ENCODE measurements around the gene RALY. TPM values are rescaled to one million over a fixed set of nuclear protein-coding genes. Genes with fewer than 3 reads are reported as not detected.
A peak's percentile ranks its signal among the peaks of the same experiment; 100 is the strongest.

Gene RALY
- total RNA-seq, 3 donors from 2014 or later: 152 to 229 (median 215) TPM

- Histone ChIP-seq H3K36me3 (ENCODE audit: low read depth) (no peaks in the 10 kb centered on the region), H3K4me1 (ENCODE audit: low read depth) (no peaks in the 10 kb centered on the region), H3K4me3 (no peak overlapping the region), H3K9me3 (no peaks in the 10 kb centered on the region)
- intact Hi-C loops (cut with DNase I, micrococcal nuclease): no loop called here
- DNase-seq: no peak
- no peak for ATAC-seq
- no peak for TF ChIP-seq CTCF (IDR thresholded peaks at IDR 0.05)
Measured at GRCh38 chr20:33986560-33987216, 7.0 kb upstream of the RALY start.

GRCh38 chr20:33990075-33990474, 3.6 kb upstream of the RALY start:
- peaks cover 7% of the 10 kb centered on the region for H3K36me3 ChIP-seq (ENCODE audit: low read depth)
- peaks cover 7% of the 10 kb centered on the region for H3K4me1 ChIP-seq (ENCODE audit: low read depth)
- ATAC-seq (no peak), DNase-seq (no peak)
- no peak overlapping the region for H3K4me3 ChIP-seq
- intact Hi-C loops (cut with DNase I, micrococcal nuclease): no loop called here
- H3K9me3 ChIP-seq: no peaks in the 10 kb centered on the region
- TF ChIP-seq CTCF (IDR thresholded peaks at IDR 0.05): no peak

DNA sequence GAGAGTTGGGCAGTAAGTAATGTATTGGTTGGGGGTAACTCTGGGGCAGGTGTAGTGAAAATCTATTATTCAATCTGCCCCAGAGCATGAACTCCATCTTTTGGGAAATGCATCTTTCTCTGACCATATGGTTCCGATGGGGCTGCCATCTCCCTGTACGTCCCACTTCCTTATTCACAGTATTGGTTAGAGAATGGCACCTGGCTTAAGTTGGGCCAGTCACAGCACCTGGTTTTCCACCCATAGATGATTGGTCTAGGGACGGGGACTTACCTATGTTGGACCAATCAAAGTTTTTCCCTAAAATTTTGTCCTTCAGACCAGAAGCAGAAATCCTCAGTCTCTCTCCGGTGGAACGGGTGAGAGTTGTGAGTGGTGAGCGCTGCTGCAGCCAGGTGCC, 2.2 kb upstream of the RALY start:
- intact Hi-C loops (cut with DNase I, micrococcal nuclease): no loop called here
- Histone ChIP-seq H3K9me3 (no peaks in the 10 kb centered on the region), H3K4me1 (ENCODE audit: low read depth) (peaks cover 20% of the 10 kb centered on the region), H3K4me3 (no peak overlapping the region), H3K36me3 (ENCODE audit: low read depth) (peaks cover 7% of the 10 kb centered on the region)
- no peak for ATAC-seq
- no peak for TF ChIP-seq CTCF (IDR thresholded peaks at IDR 0.05)
- no peak for DNase-seq

- no peaks in the 10 kb centered on the region for H3K9me3 ChIP-seq
- H3K36me3 ChIP-seq (ENCODE audit: low read depth): peaks cover 7% of the 10 kb centered on the region
- TF ChIP-seq CTCF (IDR thresholded peaks at IDR 0.05): no peak
- intact Hi-C loops (cut with DNase I, micrococcal nuclease): no loop called here
- no peak for ATAC-seq
- peaks cover 28% of the 10 kb centered on the region for H3K4me1 ChIP-seq (ENCODE audit: low read depth)
- no peak for DNase-seq
- H3K4me3 ChIP-seq: peak overlapping the region; percentile 62
Measured at GRCh38 chr20:33992145-33992922, 1.4 kb upstream of the RALY start.

DNA sequence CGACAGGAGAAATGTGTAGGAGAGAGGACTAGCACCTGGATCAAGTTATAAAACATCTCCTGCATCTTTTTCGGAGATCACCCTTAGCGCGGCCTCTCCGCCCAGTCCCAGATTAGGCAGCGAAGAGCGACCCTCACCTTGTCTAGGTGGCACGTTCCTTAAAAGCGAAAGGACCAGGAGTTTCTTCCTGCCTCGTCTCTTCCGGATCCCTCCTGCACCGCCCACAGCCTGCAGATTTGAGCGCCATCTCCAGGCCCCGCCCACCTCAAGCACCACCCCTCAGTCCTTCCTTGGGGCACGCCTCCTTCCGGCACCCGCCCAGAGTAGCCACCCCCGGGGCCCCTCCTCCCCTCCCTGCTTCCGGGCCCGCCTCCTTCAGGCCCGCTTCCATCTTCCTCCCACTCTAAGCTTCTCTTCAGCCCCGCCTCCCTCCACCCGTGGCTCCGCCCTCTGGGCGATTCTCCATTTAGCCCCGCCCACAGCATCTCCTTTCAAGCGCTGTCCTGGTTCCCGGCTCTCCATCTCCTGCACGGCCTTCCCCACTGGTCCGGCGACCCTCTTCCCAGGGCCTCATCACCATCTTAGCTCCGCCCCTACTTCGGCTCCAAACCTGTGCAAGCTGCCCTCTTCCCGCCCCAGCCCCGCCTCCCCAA, 662 bp upstream of the RALY start:
- Histone ChIP-seq H3K4me1 (ENCODE audit: low read depth) (peaks cover 34% of the 10 kb centered on the region), H3K4me3 (peak overlapping the region; percentile 62), H3K36me3 (ENCODE audit: low read depth) (peaks cover 7% of the 10 kb centered on the region), H3K9me3 (no peaks in the 10 kb centered on the region)
- intact Hi-C loops (cut with DNase I, micrococcal nuclease): no loop called here
- peak; percentile 99 to 100 (median 100) for DNase-seq
- TF ChIP-seq CTCF (IDR thresholded peaks at IDR 0.05): no peak
- ATAC-seq: peak; percentile 85
